GM10266 (cell line): ENCODE measurements around the gene IGFBP2.

ENCODE experiments used
- DNase-seq: peaks from one replicate; pipeline ENCODE4 v3.0.0; 2012; ENCODE audit errors: extremely low spot score
- CTCF ChIP-seq: IDR thresholded peaks from 2 replicates; pipeline ENCODE4 v1.5.1; 2012; ENCODE audit warnings: mild to moderate bottlenecking, low read depth; ENCODE audit not compliant: control insufficient read depth, insufficient read depth; ENCODE audit errors: missing control alignments

IGFBP2 gene

DNA sequence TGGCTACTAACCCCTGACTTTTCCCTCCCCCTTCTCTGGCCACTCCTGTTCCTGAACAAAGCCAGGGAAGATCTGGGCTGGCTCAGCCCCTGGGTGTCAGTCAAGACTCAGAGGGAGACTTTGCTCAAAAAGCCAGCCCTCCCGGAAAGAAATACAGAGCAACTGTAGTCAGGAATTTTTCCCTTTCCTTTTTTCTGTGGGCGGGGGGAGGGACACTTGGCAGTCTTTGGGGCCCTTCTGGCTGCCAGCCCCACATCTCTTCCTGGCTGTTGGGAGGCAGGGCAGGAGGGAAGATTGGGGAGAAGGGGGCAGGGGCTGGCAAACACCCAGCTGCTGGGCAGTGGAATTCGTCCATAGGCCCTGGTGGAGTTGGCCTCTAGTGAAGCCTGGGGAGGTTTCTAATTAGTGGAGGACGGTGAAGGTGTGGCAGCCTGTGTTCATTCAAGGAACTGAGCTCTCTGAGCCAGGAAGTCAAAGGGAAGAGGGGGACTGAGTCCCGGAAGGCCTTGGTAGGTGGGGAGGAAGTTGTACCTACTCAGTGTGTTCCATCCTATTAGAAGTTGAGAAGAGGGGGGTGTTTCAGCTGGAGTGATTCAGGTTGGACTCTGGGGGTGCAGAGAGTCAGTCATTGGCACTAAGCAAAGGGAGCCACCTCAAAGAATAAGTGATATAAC, 10.9 kb downstream of the IGFBP2 start:
- DNase-seq: no peak

GRCh38 chr2:216644842-216645635, 11.8 kb downstream of the IGFBP2 start:
- TF ChIP-seq CTCF: no peak
- no peak for DNase-seq

More for the DNA sequence above, 10.9 kb downstream of the IGFBP2 start:
- TF ChIP-seq CTCF: no peak

DNA sequence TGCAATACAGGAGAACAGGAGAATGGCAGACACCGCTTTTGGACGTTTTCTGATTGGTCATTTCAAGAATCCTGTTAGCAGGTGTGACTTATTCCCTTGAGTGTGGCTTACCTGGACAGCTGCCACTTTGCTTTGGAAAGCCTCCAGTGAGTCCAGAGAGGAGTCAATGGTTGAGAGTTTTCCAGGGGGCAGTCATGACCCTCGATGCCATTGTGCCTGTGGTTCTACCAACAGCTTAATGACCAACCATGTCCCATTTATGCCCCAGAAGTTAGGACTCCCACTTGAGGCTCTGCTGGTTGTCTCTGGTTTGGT, 12.4 kb downstream of the IGFBP2 start:
- TF ChIP-seq CTCF: no peak
- no peak for DNase-seq

GRCh38 chr2:216646116-216646515, 12.9 kb downstream of the IGFBP2 start:
- no peak for TF ChIP-seq CTCF
- DNase-seq: no peak

- TF ChIP-seq CTCF: no peak
- DNase-seq: no peak
Observed at GRCh38 chr2:216648105-216648504, 14.9 kb downstream of the IGFBP2 start.

GRCh38 chr2:216649574-216649973, 16.4 kb downstream of the IGFBP2 start:
- no peak for TF ChIP-seq CTCF
- no peak for DNase-seq

- TF ChIP-seq CTCF: no peak
- no peak for DNase-seq
Observed at GRCh38 chr2:216650626-216651257, 17.5 kb downstream of the IGFBP2 start.
